Heart right ventricle (tissue), 16 donors: ENCODE measurements around the gene PUSL1. TPM values are rescaled to one million over a fixed set of nuclear protein-coding genes. Genes with fewer than 3 reads are reported as not detected.

Experiments
- ATAC-seq, 8 donors: fragments of 200-7000 bp; cut with Tn5 transposase; one replicate each; pipeline ENCODE4 v1.9.1; 2020; ENCODE audit warnings: mild to moderate bottlenecking in 8 of 8, moderate library complexity in 8 of 8, moderate number of reproducible peaks in 1 of 8
- DNase-seq, 2 donors: peaks; one replicate each; pipeline ENCODE4 v3.0.0-alpha.2; 2020
- H3K27ac ChIP-seq, 10 donors: fragments of 200-600 bp; sonication (generic) in 2 of 10; one replicate each; pipeline versions ENCODE4 v1.5.0 to v1.8.0; 2020 to 2022; ENCODE audit warnings: mild to moderate bottlenecking in 3 of 10
- H3K27me3 ChIP-seq, 7 donors: fragments of 200-600 bp; one replicate each; pipeline ENCODE4 v1.8.0; 2021 to 2022; ENCODE audit warnings: mild to moderate bottlenecking in 2 of 7
- H3K36me3 ChIP-seq, 9 donors: fragments of 200-600 bp; sonication (generic) in 1 of 9; one replicate each; pipeline versions ENCODE4 v1.5.0 to v1.8.0; 2020 to 2022; ENCODE audit warnings: mild to moderate bottlenecking in 2 of 9
- H3K4me1 ChIP-seq, 9 donors: fragments of 200-600 bp; sonication (generic) in 1 of 9; one replicate each; pipeline versions ENCODE4 v1.5.0 to v1.8.0; 2020 to 2022; ENCODE audit warnings: mild to moderate bottlenecking in 4 of 9
- H3K4me3 ChIP-seq, 10 donors: fragments of 200-600 bp; sonication (generic) in 2 of 10; one replicate each; pipeline versions ENCODE4 v1.5.0 to v1.8.0; 2020 to 2022; ENCODE audit warnings: mild to moderate bottlenecking in 7 of 10, moderate library complexity in 2 of 10
- H3K9me3 ChIP-seq, 11 donors: fragments of 200-600 bp in 10 of 11; sonication (generic) in 2 of 11; one replicate each; pipeline versions ENCODE4 v1.5.0 to v1.8.0; 2013 to 2022; ENCODE audit warnings: mild to moderate bottlenecking in 2 of 11, control low read depth in 1 of 11, moderate library complexity in 1 of 11
- WGBS, 2 donors: extraction: QIAGEN DNeasy Blood & Tissue Kit; methylation state at CpG; one replicate each; pipeline ENCODE4 v1.1.7; 2013; ENCODE audit warnings: inconsistent platforms in 1 of 2; 5-methylcytosine and 5-hydroxymethylcytosine counted together
- intact Hi-C, 10 donors: fragments of 100-400 bp; cut with DNase I; formaldehyde crosslinking; loops; one replicate each; pipeline versions ENCODE4 v1.11.1 to v1.14.2; 2022
- polyA plus RNA-seq, 2 donors: library from polyadenylated mRNA; stranded (reverse); fragments of 200-250 nt; gene quantifications; one replicate each; pipeline ENCODE4 v1.2.3, GENCODE V29; 2013
- total RNA-seq, 10 donors: library from RNA; stranded (reverse); fragmentation: NEBNext Ultra II Directional in 3 of 10; extraction: Animal tissue kit (Norgen Biotek cat#: 25700) in 3 of 10; gene quantifications; one replicate each; pipeline versions ENCODE4 v1.2.1 to v1.2.4, GENCODE V29; 2021 to 2023
- TF ChIP-seq, protein P1 (sequence below), 9 donors: fragments of 200-600 bp; sonication (generic) in 2 of 9; IDR thresholded peaks; one replicate each; pipeline versions ENCODE4 v1.5.0 to v1.8.0; 2021 to 2022; ENCODE audit warnings: antibody characterized with exemption in 9 of 9, mild to moderate bottlenecking in 5 of 9, moderate library complexity in 1 of 9
- donor health status: Arrhythmogenic right ventricular cardiomyopathy.
- donor health status: ischemic (EF 13 %, LVEDD 7.1; RV severe dilation, severe dysfunction).
- donor health status: healthy with polysubstance abuse.
- donor health status: DM: no; HTN: yes; CAD: no.
- donor health status: DM: no; HTN: no; CAD: no.
- donor health status: ischemic (EF 25% LVEDD 6.9; RV normal size, moderate dysfunction).
- donor health status: ischemic (EF 25% LVEDD 5.7; RV mildly dilated, moderate dysfunction).
- donor health status: healthy.
- donor health status: DM: yes; HTN: yes; CAD: no.
- donor health status: Ischemic cardiomyopathy.
- donor health status: ischemic (EF 35%, LVEDD 5.7; RV mildly dilated, moderate dysfunction).
- donor health status: nonischemic (EF 11% LVEDD 7.7; RV severe dilation, severe dysfunction).
- donor health status: DM: yes; HTN: yes; CAD: no.
- donor health status: PGD.
- donor health status: ischemic (EF 29% LVEDD 5.4; RV normal size, mild dysfunction).
- donor health status: nonischemic (EF 23%, LVEDD 6.1; RV moderate dilation, normal function).

Gene PUSL1
- total and polyA plus RNA-seq, 12 donors = 5.6 to 17.8 (median 9.1) TPM

DNA sequence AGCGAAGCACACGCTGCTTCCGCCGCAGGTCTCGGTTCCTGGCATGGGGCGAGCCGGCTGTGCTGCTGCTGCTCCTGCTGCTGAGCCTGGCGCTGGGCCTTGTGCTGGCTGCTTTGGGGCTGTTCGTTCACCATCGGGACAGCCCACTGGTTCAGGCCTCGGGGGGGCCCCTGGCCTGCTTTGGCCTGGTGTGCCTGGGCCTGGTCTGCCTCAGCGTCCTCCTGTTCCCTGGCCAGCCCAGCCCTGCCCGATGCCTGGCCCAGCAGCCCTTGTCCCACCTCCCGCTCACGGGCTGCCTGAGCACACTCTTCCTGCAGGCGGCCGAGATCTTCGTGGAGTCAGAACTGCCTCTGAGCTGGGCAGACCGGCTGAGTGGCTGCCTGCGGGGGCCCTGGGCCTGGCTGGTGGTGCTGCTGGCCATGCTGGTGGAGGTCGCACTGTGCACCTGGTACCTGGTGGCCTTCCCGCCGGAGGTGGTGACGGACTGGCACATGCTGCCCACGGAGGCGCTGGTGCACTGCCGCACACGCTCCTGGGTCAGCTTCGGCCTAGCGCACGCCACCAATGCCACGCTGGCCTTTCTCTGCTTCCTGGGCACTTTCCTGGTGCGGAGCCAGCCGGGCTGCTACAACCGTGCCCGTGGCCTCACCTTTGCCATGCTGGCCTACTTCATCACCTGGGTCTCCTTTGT, 25.3 kb downstream of the PUSL1 start:
- Histone ChIP-seq H3K9me3 (no peaks in the 10 kb centered on the region), H3K36me3 (peaks cover 0 to 41% (median 5%) of the 10 kb centered on the region in 9 donors), H3K4me1 (peaks cover 6 to 28% (median 12%) of the 10 kb centered on the region in 9 donors), H3K27me3 (no peaks in the 10 kb centered on the region), H3K4me3 (no peak overlapping the region), H3K27ac (no peak overlapping the region)
- ATAC-seq (no peak), DNase-seq (no peak)
- intact Hi-C loops = no loop called here
- TF ChIP-seq, protein P1, sequence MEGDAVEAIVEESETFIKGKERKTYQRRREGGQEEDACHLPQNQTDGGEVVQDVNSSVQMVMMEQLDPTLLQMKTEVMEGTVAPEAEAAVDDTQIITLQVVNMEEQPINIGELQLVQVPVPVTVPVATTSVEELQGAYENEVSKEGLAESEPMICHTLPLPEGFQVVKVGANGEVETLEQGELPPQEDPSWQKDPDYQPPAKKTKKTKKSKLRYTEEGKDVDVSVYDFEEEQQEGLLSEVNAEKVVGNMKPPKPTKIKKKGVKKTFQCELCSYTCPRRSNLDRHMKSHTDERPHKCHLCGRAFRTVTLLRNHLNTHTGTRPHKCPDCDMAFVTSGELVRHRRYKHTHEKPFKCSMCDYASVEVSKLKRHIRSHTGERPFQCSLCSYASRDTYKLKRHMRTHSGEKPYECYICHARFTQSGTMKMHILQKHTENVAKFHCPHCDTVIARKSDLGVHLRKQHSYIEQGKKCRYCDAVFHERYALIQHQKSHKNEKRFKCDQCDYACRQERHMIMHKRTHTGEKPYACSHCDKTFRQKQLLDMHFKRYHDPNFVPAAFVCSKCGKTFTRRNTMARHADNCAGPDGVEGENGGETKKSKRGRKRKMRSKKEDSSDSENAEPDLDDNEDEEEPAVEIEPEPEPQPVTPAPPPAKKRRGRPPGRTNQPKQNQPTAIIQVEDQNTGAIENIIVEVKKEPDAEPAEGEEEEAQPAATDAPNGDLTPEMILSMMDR (IDR thresholded peaks at IDR 0.05) = no peak
- 85 to 89% methylated on average over 36 of the region's 36 CpGs for WGBS, 2 donors

- TF ChIP-seq, protein P1 (IDR thresholded peaks at IDR 0.05) = no peak
- Histone ChIP-seq H3K9me3 (no peaks in the 10 kb centered on the region), H3K27ac (no peak overlapping the region), H3K4me1 (peaks cover 6 to 17% (median 12%) of the 10 kb centered on the region in 9 donors), H3K36me3 (peaks cover 0 to 45% (median 9%) of the 10 kb centered on the region in 9 donors), H3K27me3 (no peaks in the 10 kb centered on the region), H3K4me3 (no peak overlapping the region)
- DNase-seq (no peak), ATAC-seq (no peak)
- WGBS, 2 donors = 58 to 61% methylated on average over 11 of the region's 11 CpGs
- intact Hi-C loops = no loop called here
Observed at GRCh38 chr1:1334835-1335234, 26.4 kb downstream of the PUSL1 start.

DNA sequence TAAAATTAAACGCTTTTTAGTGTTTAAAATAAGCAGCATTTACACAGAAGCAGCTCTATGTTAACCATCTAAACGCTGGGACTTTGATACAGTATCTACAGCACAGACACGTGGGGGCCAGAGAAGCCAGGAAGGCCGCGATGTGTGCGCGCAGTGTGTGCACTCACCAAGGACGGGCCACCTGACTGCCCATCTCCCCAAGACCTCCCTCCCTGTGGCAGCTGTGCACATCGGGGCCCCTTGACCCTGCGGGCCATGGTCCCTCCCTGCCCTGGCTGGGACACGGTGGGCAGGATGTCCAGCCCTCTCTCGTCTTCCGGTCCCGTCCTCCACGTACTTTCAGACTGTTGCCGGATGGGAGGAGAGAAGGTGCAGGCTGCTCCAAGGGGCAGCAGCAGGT, 26.9 kb downstream of the PUSL1 start:
- Histone ChIP-seq H3K9me3 (no peaks in the 10 kb centered on the region), H3K4me3 (no peak overlapping the region), H3K27me3 (no peaks in the 10 kb centered on the region), H3K4me1 (peaks cover 6 to 13% (median 9%) of the 10 kb centered on the region in 9 donors), H3K27ac (no peak overlapping the region), H3K36me3 (peaks cover 0 to 49% (median 9%) of the 10 kb centered on the region in 9 donors)
- DNase-seq (no peak), ATAC-seq (no peak)
- TF ChIP-seq, protein P1 (IDR thresholded peaks at IDR 0.05) = no peak
- 75 to 78% methylated on average over 16 of the region's 16 CpGs for WGBS, 2 donors
- intact Hi-C loops = no loop called here

GRCh38 chr1:1335792-1336248, 27.4 kb downstream of the PUSL1 start:
- no peak for ATAC-seq
- WGBS, 2 donors = 88 to 90% methylated on average over 21 of the region's 21 CpGs

More at GRCh38 chr1:1335792-1336248, 27.4 kb downstream of the PUSL1 start:
- TF ChIP-seq, protein P1 (IDR thresholded peaks at IDR 0.05) = no peak
- Histone ChIP-seq H3K4me3 (no peak overlapping the region), H3K27me3 (no peaks in the 10 kb centered on the region), H3K4me1 (peaks cover under 1 to 8% (median 4%) of the 10 kb centered on the region in 9 donors), H3K36me3 (peaks cover 0 to 51% (median 9%) of the 10 kb centered on the region in 9 donors), H3K9me3 (no peaks in the 10 kb centered on the region), H3K27ac (no peak overlapping the region)
- intact Hi-C loops = no loop called here
- DNase-seq = no peak
